Measurements from ENCODE around the gene ASL. TPM values are rescaled to one million over a fixed set of nuclear protein-coding genes. Genes with fewer than 3 reads are reported as not detected.

Gene ASL
- total and polyA plus RNA-seq, 10 of the 15 experiments (the other 5 are each of a cell fraction or from before 2014, with no cell fraction given): 0.66 to 36.7 (median 28.8) TPM

GRCh38 chr7:66114743-66115649 is 39.4 kb downstream of the ASL start, which contains the start of gene CRCP:
TSS of gene CRCP (plus strand) at chr7:66114847. CDS start at chr7:66114963, 116 bp downstream.
- H2AFZ ChIP-seq (ENCODE audit: control insufficient read depth, low read depth, low read length): peak within 1 kb of the TSS; percentile 91
- SMC1A ChIA-PET (ENCODE audit: uncharacterized antibody, unreplicated experiment): interaction anchor here (0.8 to 1.8 kb wide), 4 partner anchors 10 to 97 kb away, joined by 3 to 5 read pairs (median 4); no protein-coding TSS in a partner anchor
- H3K9me3 ChIP-seq (replicated peaks; ENCODE audit: control insufficient read depth, insufficient read depth, low read length): no peaks in the 10 kb centered on the region
- ATAC-seq: peak; percentile 91
- RAD21 ChIA-PET (ENCODE audit: unreplicated experiment): interaction anchor here (1.0 to 1.4 kb wide), 3 partner anchors 40 to 378 kb away, joined by 3 to 5 read pairs (median 3); partner anchors contain the start of genes ASL and GUSB
- H3K4me1 ChIP-seq (ENCODE audit: control insufficient read depth, insufficient read depth, low read length): peaks cover 13% of the 10 kb centered on the region
- H3K4me2 ChIP-seq (ENCODE audit: control insufficient read depth, insufficient read depth): peak within 1 kb of the TSS; percentile 56
- under 1% methylated on average over 64 of the region's 67 CpGs for WGBS (ENCODE audit: insufficient coverage, insufficient replicate concordance, low lambda C conversion rate, missing lambda C conversion rate)
- H3K27ac ChIP-seq (ENCODE audit: control insufficient read depth, insufficient read depth): peak within 1 kb of the TSS; percentile 97
- peak; percentile 42 for DNase-seq (ENCODE audit: low read depth, low spot score)
- TSS peak; percentile 91 for BruUV-seq (replicated peaks)
- peak within 1 kb of the TSS; percentile 100 for H3K4me3 ChIP-seq
- FAIRE-seq: peak; percentile 85
- POLR2A ChIA-PET: interaction anchor here (0.5 to 1.4 kb wide), 6 partner anchors 8 to 134 kb away, joined by 3 to 7 read pairs (median 4); partner anchors contain the start of genes ASL and TPST1
- in situ Hi-C loops (cut with MboI) (no loop called here), intact Hi-C loops (cut with micrococcal nuclease; ENCODE audit: unreplicated experiment) (no loop called here)
- no peaks in the 10 kb centered on the region; a peak in 1 of 4 replicates for H3K36me3 ChIP-seq (ENCODE audit: control insufficient read depth in 2 of 2, insufficient read depth in 2 of 2, low read length in 1 of 2)
- CTCF ChIA-PET: interaction anchor here (1.0 kb wide), 2 partner anchors 34 to 84 kb away, joined by 3 read pairs; no protein-coding TSS in a partner anchor
- peaks cover 51% of the 10 kb centered on the region for H3K79me2 ChIP-seq (ENCODE audit: control insufficient read depth, insufficient read depth, low read length)
- 0 out of 2 replicates have a peak, but pooled peaks cover 6% of the 10 kb centered on the region for H4K20me1 ChIP-seq (ENCODE audit: control insufficient read depth, insufficient read depth)
- no peaks in the 10 kb centered on the region for H3K27me3 ChIP-seq (replicated peaks in 1 of 2; ENCODE audit: control insufficient read depth in 2 of 2, insufficient read depth in 2 of 2, low read length in 1 of 2)
- peak within 1 kb of the TSS; percentile 95 for H3K9ac ChIP-seq (ENCODE audit: control insufficient read depth, insufficient read depth, low read length)
- TF ChIP-seq POLR2AphosphoS2 (IDR thresholded peaks at IDR 0.05; ENCODE audit: low read depth, low read length): peak; percentile 86
- no peak for TF ChIP-seq NFXL1 (IDR thresholded peaks at IDR 0.05; ENCODE audit: borderline replicate concordance)
- no peak for TF ChIP-seq NRF1 (conservative IDR thresholded peaks at IDR 0.05; ENCODE audit: low read depth, low read length)
- TF ChIP-seq SREBF1 (IDR thresholded peaks at IDR 0.05; ENCODE audit: low read length): no peak
- no peak for TF ChIP-seq MTA2 (IDR thresholded peaks at IDR 0.05; ENCODE audit: low read depth)
- no peak for TF ChIP-seq HSF1 (IDR thresholded peaks at IDR 0.05; ENCODE audit: low read depth, low read length)
- TF ChIP-seq KLF5 (IDR thresholded peaks at IDR 0.05; ENCODE audit: partially characterized antibody): no peak
- peak; percentile 88 for TF ChIP-seq NKRF (conservative IDR thresholded peaks at IDR 0.05)
- no peak for TF ChIP-seq PRDM15 (CRISPR knock-in tag; IDR thresholded peaks at IDR 0.05)
- TF ChIP-seq PBX3 (IDR thresholded peaks at IDR 0.05; ENCODE audit: insufficient replicate concordance, low read depth, low read length): no peak
- no peak for TF ChIP-seq NR2C2 (IDR thresholded peaks at IDR 0.05; ENCODE audit: borderline replicate concordance, control insufficient read depth, insufficient read length, low read depth)
- peak; percentile 38; the same call in 1 of the 2 replicates for TF ChIP-seq HCFC1 (IDR thresholded peaks at IDR 0.05; ENCODE audit: low read length)
- no peak for TF ChIP-seq NFIC (IDR thresholded peaks at IDR 0.05; ENCODE audit: low read depth, low read length)

All from GM12878 (cell line).